IMR-90 (cell line): ENCODE results near the gene MRTFA. TPM values are rescaled to one million over a fixed set of nuclear protein-coding genes. Genes with fewer than 3 reads are reported as not detected.
"Not testable (repeated sequence)": the region's sequence is repeated elsewhere in the genome, so short reads cannot be mapped to it uniquely, and the experiment has no call there.

Source experiments
- ATAC-seq: fragments of 200-7000 bp; cut with Tn5 transposase; 2 replicates; pipeline ENCODE4 v1.9.1; 2020; ENCODE audit warnings: low read depth, mild to moderate bottlenecking, moderate library complexity
- BruUV-seq: library from RNA; stranded (reverse); fragments of 400-500 nt; replicated peaks from 2 replicates; lab custom pipeline; 2021; lab: Mats Ljungman, UMichigan
- CTCF ChIA-PET: fragments of 300-600 bp; formaldehyde crosslinking; extraction: SDS; loops from one replicate; lab custom pipeline; 2021; ENCODE audit warnings: antibody characterized with exemption; lab: Yijun Ruan, JAX
- POLR2A ChIA-PET: fragments of 300-600 bp; sonication (Branson Sonifier 250); formaldehyde crosslinking; loops from one replicate; lab custom pipeline; 2022; ENCODE audit warnings: antibody characterized with exemption; ENCODE audit not compliant: unreplicated experiment; lab: Charles Lee
- DNase-seq: peaks from one replicate; pipeline ENCODE4 v3.0.0; 2013
- H2AFZ ChIP-seq: replicated peaks from 2 replicates; pipeline ENCODE3; 2013; ENCODE audit warnings: low read length, mild to moderate bottlenecking; ENCODE audit not compliant: poor library complexity
- H2AK5ac ChIP-seq: 2 replicates; pipeline ENCODE4 v1.6.1; 2013; ENCODE audit warnings: low read depth, low read length, inconsistent platforms
- H2AK9ac ChIP-seq: replicated peaks from 2 replicates; pipeline ENCODE3; 2013; ENCODE audit warnings: mild to moderate bottlenecking, low read depth, low read length, moderate library complexity; ENCODE audit not compliant: poor library complexity
- H2BK120ac ChIP-seq: 2 replicates; pipeline ENCODE4 v1.6.1; 2013; ENCODE audit warnings: low read depth, low read length, inconsistent platforms
- H2BK15ac ChIP-seq: 3 replicates; pipeline ENCODE4 v1.6.1; 2013; ENCODE audit warnings: low read depth, low read length, inconsistent platforms
- H2BK20ac ChIP-seq: 2 replicates; pipeline ENCODE4 v1.6.1; 2013; ENCODE audit warnings: low read depth, mild to moderate bottlenecking, inconsistent platforms, low read length, moderate library complexity
- H2BK5ac ChIP-seq: 2 replicates; pipeline ENCODE4 v1.6.1; 2013; ENCODE audit warnings: mild to moderate bottlenecking, low read depth, low read length, inconsistent platforms; ENCODE audit not compliant: poor library complexity, severe bottlenecking
- H3K14ac ChIP-seq: replicated peaks from 2 replicates; pipeline ENCODE4 v1.6.1; 2013; ENCODE audit warnings: low read depth, low read length, inconsistent platforms
- H3K18ac ChIP-seq: 2 replicates; pipeline ENCODE4 v1.6.1; 2013; ENCODE audit warnings: low read depth, low read length, control low read depth
- H3K23ac ChIP-seq: 2 replicates; pipeline ENCODE4 v1.6.1; 2013; ENCODE audit warnings: low read depth, low read length, inconsistent platforms
- H3K27ac ChIP-seq: 2 replicates; pipeline ENCODE4 v1.5.1; 2013; ENCODE audit warnings: mild to moderate bottlenecking, control low read depth, low read length; ENCODE audit not compliant: insufficient read depth
- H3K27me3 ChIP-seq: 2 replicates; pipeline ENCODE4 v1.6.1; 2013; ENCODE audit warnings: low read length; ENCODE audit not compliant: control insufficient read depth, insufficient read depth
- H3K36me3 ChIP-seq: 2 replicates; pipeline ENCODE4 v1.6.1; 2013; ENCODE audit warnings: low read length, mixed read lengths; ENCODE audit not compliant: control insufficient read depth, insufficient read depth
- H3K4ac ChIP-seq: 2 replicates; pipeline ENCODE4 v1.6.1; 2013; ENCODE audit warnings: low read depth, low read length, inconsistent platforms
- H3K4me1 ChIP-seq: 2 replicates; pipeline ENCODE4 v1.6.1; 2013; ENCODE audit warnings: low read length, mixed read lengths; ENCODE audit not compliant: control insufficient read depth, insufficient read depth
- H3K4me2 ChIP-seq: 2 replicates; pipeline ENCODE4 v1.6.1; 2013; ENCODE audit warnings: low read depth, mild to moderate bottlenecking, control low read depth, low read length, moderate library complexity
- H3K4me3 ChIP-seq: 2 replicates; pipeline ENCODE4 v1.5.1; 2013; ENCODE audit warnings: low read depth, mild to moderate bottlenecking, control low read depth, low read length, moderate library complexity; ENCODE audit not compliant: insufficient read depth
- H3K56ac ChIP-seq: 2 replicates; pipeline ENCODE4 v1.6.1; 2013; ENCODE audit warnings: low read length, inconsistent platforms; ENCODE audit not compliant: insufficient read depth; ENCODE audit errors: extremely low read depth
- H3K79me1 ChIP-seq, 2 experiments: 2 replicates each; pipeline ENCODE4 v1.6.1; 2013; ENCODE audit warnings: low read length in 2 of 2, inconsistent platforms in 1 of 2, low read depth in 1 of 2
- H3K9ac ChIP-seq: 2 replicates; pipeline ENCODE4 v1.6.1; 2013; ENCODE audit warnings: low read depth, low read length, control low read depth
- H3K9me1 ChIP-seq: 2 replicates; pipeline ENCODE4 v1.6.1; 2013; ENCODE audit warnings: low read length, inconsistent platforms; ENCODE audit not compliant: insufficient read depth
- H3K9me3 ChIP-seq: 2 replicates; pipeline ENCODE4 v1.6.1; 2013; ENCODE audit warnings: low read length; ENCODE audit not compliant: control insufficient read depth, insufficient read depth
- H4K20me1 ChIP-seq: 2 replicates; pipeline ENCODE4 v1.6.1; 2013; ENCODE audit warnings: low read length, inconsistent platforms; ENCODE audit not compliant: insufficient read depth
- H4K5ac ChIP-seq: 2 replicates; pipeline ENCODE4 v1.6.1; 2013; ENCODE audit warnings: mild to moderate bottlenecking, low read depth, low read length, control low read depth
- H4K8ac ChIP-seq, 2 experiments: 2 replicates each; pipeline ENCODE4 v1.6.1; 2013; ENCODE audit warnings: low read depth in 2 of 2, low read length in 2 of 2, control low read depth in 1 of 2, inconsistent platforms in 1 of 2
- H4K91ac ChIP-seq: 2 replicates; pipeline ENCODE4 v1.6.1; 2013; ENCODE audit warnings: low read depth, low read length, inconsistent platforms; ENCODE audit not compliant: insufficient read depth
- WGBS, 2 experiments: methylation state at CpG; one replicate each; pipeline versions ENCODE4 v1.1.5 to v1.1.7; 2013; ENCODE audit warnings: missing lambda C conversion rate in 2 of 2; ENCODE audit not compliant: insufficient read length in 1 of 2; ENCODE audit errors: extremely low coverage in 2 of 2; 5-methylcytosine and 5-hydroxymethylcytosine counted together
- dilution Hi-C: fragments of 300-500 bp; cut with HindIII; formaldehyde crosslinking; loops from one replicate; pipeline ENCODE4 v1.14.3; 2018; ENCODE audit warnings: low sequenced_read_pairs; ENCODE audit not compliant: unreplicated experiment
- in situ Hi-C: fragments of 300-500 bp; cut with MboI; formaldehyde crosslinking; loops from 3 replicates; pipeline ENCODE4 v1.14.3; 2019; ENCODE audit warnings: low sequenced_read_pairs, inconsistent platforms, mixed read lengths
- intact Hi-C: fragments of 100-400 bp; cut with micrococcal nuclease; formaldehyde crosslinking; loops from 2 replicates; pipeline ENCODE4 v1.10.0; 2022
- polyA plus RNA-seq, 3 experiments: library from polyadenylated mRNA; depleted of rRNA; stranded (reverse); fragments of >200 nt; gene quantifications; 2 replicates each; pipeline ENCODE4 v1.2.3, GENCODE V29; 2012; ENCODE audit warnings: low replicate concordance in 1 of 3
- total RNA-seq: library from RNA; depleted of rRNA; stranded (reverse); fragments of >200 nt; gene quantifications from 2 replicates; pipeline ENCODE4 v1.2.3, GENCODE V29; 2012

Gene MRTFA
- total and polyA plus RNA-seq, 2 of the 4 experiments (the other 2 are of a cell fraction), result 12.5 to 17.2 TPM

DNA sequence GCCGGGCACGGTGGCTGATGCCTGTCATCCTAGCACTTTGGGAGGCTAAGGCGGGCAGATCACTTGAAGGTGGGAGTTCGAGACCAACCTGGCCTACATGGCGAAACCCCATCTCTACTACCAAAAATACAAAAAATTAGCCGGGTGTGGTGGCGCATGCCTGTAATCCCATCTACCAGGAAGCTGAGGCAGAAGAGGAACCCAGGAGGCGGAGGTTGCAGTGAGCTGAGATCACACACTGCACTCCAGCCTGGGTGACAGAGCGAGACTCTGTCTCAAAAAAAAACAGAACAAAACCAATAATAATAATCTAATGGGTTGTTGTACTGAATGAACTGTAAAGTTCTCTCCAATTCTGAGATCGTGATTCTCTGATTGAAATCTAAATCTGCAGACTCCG, 258.1 kb downstream of the MRTFA start:
- Histone ChIP-seq H3K9me1 (peaks cover 19% of the 10 kb centered on the region), H3K79me1 (peaks cover 45 to 82% of the 10 kb centered on the region in 2 experiments), H4K20me1 (peaks cover 27% of the 10 kb centered on the region)
- DNase-seq, H2BK5ac ChIP-seq, dilution Hi-C loops, H4K5ac ChIP-seq, H3K23ac ChIP-seq, H2AFZ ChIP-seq, H2BK15ac ChIP-seq, H3K18ac ChIP-seq, H2AK5ac ChIP-seq, H4K91ac ChIP-seq, H3K36me3 ChIP-seq, in situ Hi-C loops, H3K4me2 ChIP-seq, H3K9ac ChIP-seq, H3K27ac ChIP-seq, H2BK120ac ChIP-seq, H2AK9ac ChIP-seq, H2BK20ac ChIP-seq, CTCF ChIA-PET, BruUV-seq, H3K4me1 ChIP-seq, H4K8ac ChIP-seq, H3K27me3 ChIP-seq, H3K56ac ChIP-seq, H3K9me3 ChIP-seq, ATAC-seq, H3K4ac ChIP-seq, H3K14ac ChIP-seq, H3K4me3 ChIP-seq: not testable (repeated sequence)
- 100% methylated on average over 1 of the region's 11 CpGs; no CpG with 5 or more reads in 1 of the 2 experiments for WGBS, 2 experiments
- POLR2A ChIA-PET, result interaction anchor here (0.6 kb wide), 1 partner anchor 1217 kb away, joined by 3 read pairs; no protein-coding TSS in a partner anchor
- intact Hi-C loops, result loop anchor here (10.0 kb wide), 1 partner anchor 516 kb away; no protein-coding TSS in a partner anchor
